ENCODE data around the gene DDX6.
"Not testable (repeated sequence)": the region's sequence is repeated elsewhere in the genome, so short reads cannot be mapped to it uniquely, and the experiment has no call there.

Gene DDX6

GRCh38 chr11:118735203-118735602 lies 55.8 kb downstream of the DDX6 start:
- no peak for DNase-seq

- no peak for DNase-seq
Observed at GRCh38 chr11:118734031-118734430, 56.9 kb downstream of the DDX6 start.

- not testable (repeated sequence) for DNase-seq
Observed at GRCh38 chr11:118729753-118730152, 61.2 kb downstream of the DDX6 start.

GRCh38 chr11:118728112-118728511 lies 62.9 kb downstream of the DDX6 start:
- DNase-seq = not testable (repeated sequence)

GRCh38 chr11:118727721-118728066 lies 63.3 kb downstream of the DDX6 start:
- DNase-seq = not testable (repeated sequence)

- not testable (repeated sequence) for DNase-seq
Observed at GRCh38 chr11:118727001-118727720, 63.8 kb downstream of the DDX6 start.

DNA sequence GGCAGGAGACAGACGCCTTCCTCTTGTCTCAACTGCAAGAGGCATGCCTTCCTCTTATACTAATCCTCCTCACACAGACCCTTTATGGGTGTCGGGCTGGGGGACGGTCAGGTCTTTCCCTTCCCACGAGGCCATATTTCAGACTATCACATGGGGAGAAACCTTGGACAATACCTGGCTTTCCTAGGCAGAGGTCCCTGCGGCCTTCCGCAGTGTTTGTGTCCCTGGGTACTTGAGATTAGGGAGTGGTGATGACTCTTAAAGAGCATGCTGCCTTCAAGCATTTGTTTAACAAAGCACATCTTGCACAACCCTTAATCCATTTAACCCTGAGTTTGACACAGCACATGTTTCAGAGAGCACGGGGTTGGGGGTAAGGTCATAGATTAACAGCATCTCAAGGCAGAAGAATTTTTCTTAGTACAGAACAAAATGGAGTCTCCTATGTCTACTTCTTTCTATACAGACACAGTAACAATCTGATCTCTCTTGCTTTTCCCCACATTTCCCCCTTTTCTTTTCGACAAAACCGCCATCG lies 69.4 kb downstream of the DDX6 start:
- not testable (repeated sequence) for DNase-seq

GRCh38 chr11:118720740-118721139 lies 70.2 kb downstream of the DDX6 start:
- not testable (repeated sequence) for DNase-seq

GRCh38 chr11:118720078-118720477 lies 70.9 kb downstream of the DDX6 start:
- DNase-seq = not testable (repeated sequence)

DNA sequence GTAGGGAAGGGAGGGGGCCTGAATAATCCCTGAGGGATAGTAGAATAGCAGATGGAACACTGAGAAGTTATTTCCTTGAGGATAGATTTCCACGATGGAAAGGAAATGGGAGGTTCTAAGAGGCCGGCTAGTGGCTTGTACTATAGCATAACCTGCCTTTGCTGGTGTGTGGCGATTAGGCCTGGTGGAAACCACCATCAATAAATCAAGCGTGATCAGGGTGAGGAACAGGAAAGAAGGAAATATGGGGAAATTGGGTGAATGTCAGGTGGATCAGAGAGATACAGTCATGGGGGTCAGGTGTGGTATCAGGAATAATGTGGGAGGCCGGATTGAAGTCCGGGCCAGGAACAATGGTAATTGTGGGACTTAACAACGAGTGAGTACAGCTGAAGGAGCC lies 72.4 kb downstream of the DDX6 start:
- DNase-seq = not testable (repeated sequence)

DNA sequence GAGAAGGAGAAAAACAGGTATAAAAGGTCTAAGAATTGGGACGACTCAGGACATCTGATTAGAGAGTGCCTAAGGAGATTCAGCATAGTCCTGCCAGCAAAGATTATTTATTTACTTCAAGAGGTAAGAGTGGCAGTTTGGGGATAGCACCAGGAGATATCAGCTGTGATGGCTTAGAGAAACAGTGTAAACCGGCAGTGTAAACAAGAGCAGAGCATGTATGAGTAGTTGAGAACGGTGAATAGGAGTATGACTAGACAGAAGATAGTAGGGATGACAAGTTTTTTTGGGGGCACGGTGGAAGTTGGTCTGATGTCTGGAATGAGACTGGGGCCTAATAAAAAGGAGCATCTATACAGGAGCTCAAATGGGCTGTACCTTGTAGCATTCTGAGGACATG lies 73.2 kb downstream of the DDX6 start:
- DNase-seq = not testable (repeated sequence)

DNA sequence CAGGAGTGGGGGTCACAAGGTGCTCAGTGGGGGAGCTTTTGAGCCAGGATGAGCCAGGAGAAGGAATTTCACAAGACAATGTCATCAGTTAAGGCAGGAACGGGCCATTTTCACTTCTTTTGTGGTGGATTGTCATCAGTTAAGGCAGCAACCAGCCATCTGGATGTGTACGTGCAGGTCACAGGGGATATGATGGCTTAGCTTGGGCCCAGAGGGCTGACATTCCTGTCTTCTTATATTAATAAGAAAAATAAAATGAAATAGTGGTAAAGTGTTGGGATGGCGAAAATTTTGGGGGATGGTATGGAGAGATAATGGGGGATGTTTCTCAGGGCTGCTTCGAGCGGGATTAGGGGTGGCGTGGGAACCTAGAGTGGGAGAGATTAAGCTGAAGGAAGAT lies 73.7 kb downstream of the DDX6 start:
- not testable (repeated sequence) for DNase-seq

GRCh38 chr11:118715837-118716260 lies 75.1 kb downstream of the DDX6 start:
- DNase-seq = peak; percentile 81

DNA sequence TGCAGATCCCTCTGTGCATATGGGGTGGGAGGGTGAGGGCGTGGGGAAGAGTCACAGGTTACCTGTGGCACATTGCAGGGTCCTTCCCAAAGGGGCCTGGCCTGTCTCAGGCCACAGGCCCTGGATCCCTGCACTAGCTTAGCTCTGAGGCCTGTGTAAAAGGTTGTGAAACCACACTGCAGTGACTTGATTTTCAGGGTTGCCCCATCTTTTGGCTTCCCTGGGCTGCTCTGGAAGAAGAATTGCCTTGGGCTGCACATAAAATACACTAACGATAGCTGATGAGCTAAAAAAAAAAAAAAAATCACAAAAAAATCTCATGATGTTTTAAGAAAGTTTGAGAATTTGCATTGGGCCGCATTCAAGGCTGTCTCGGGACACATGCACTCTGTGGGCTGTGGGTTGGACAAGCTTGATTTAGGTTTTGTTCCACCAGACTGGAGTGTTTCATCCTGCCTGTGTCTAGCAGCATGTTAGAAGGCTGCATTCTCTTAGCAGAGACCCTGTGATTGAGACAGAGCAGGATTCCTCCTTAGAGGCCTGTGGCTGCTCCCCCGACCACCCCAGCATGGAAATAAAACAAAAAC lies 75.6 kb downstream of the DDX6 start:
- peak; percentile 61 for DNase-seq

DNA sequence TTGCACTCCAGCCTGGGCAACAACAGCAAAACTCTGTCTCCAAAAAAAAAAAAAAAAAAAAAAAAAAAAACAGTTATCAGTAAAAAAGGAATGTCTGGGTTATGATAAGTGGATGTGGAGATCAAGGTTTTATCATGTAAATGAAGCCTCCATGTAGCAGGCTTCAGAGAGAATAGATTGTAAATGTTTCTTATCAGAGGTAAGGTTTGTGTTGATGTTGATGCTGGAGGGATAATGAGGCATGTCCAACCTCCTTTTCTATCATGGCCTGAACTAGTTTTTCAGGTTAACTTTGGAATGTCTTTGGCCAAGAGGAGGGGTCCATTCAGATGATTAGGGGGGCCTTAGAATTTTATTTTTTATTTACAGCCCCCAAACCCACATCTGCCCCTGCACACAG lies 76.1 kb downstream of the DDX6 start:
- no peak for DNase-seq

GRCh38 chr11:118714416-118714815 lies 76.5 kb downstream of the DDX6 start:
- DNase-seq = not testable (repeated sequence)

GRCh38 chr11:118708296-118708695 lies 82.7 kb downstream of the DDX6 start:
- DNase-seq = no peak

GRCh38 chr11:118706546-118706825 lies 84.5 kb downstream of the DDX6 start:
- DNase-seq = no peak

GRCh38 chr11:118705791-118706545 lies 85.0 kb downstream of the DDX6 start:
- DNase-seq = peak; percentile 41

DNA sequence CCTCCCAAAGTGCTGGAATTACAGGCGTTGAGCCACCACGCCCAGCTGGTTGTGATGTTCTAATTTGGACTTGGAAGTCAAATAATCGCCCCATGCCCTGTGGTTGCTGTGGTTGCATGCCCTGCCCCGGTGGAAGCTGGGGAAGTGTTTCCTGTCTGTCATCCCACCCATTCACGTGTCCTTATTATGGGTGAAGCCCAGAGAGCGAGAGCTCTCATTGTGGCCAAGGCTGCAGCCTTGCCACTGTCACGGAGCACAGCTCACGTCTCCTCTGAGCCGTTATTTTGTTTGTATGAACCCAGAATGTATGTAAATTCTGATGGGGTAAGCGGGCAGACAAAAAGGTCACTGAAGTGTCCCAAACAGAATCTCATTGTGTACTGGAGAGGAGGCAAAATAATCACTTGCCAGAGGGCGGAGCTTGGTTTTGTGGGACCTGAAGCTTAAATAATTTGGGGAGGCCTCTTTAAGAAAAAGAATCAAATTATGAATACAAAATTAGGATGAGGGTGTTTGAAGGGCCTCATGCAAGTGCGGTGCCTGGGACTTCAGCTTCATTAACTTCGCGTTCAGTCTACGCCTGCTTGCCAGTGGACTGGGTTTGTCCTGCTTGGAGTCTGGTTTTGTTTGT lies 85.7 kb downstream of the DDX6 start:
- no peak for DNase-seq

DNA sequence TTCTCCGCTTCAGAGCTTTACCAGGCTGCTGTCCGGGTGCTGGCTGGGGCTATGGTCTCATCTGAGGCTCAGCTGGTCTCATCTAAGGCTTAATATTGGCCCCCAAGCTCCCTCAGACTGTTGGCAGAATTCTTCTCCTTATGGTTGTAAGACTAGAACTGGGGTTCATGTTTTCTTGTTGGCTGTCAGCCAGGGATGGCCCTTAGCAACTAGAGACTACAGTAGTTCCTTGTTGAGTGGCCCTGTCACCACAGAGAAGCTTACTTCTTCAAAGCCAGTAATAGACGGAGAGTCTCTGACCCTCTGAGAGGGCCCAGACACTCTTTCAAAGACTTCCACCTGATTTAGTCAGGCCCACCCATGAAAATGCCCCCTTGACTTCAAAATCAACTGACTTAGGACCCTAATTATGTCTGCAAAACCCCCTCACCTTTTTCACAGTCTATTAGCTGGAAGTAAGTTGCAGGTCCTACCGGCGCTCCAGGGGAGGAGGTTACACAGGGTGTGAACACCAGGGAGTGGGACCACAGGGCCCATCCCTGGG lies 87.3 kb downstream of the DDX6 start:
- peak; percentile 17 for DNase-seq

DNA sequence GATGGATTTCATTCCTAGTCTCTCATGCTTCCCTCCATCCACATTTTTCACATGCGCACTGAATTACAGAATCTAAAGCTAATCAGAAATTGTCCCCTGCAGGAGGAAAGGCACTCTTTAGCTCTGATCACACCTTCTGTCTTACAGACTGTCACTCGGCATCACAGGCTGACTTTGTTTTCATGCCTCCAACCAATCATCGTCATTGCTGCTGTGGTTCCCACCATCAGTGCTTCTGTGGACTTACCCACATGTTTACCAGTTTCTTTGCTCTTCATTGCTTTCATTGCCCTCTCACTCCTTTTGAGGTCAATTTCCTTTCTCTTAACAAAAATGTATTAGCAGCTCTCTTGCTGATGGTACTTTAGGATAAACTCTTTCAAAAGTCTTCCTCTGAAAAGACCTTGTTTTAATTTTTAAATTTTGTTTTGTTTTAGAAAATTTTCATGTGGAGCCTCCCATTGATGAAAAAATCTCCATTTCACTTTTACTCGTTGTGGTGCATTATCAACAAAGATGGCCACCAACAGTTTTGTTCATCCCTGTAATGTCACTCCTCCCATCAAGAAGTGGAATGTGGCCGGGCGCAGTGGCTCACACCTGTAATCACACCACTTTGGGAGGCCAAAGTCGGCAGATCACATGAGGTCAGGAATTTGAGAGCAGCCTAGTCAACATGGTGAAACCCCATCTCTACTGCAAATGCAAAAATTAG lies 91.3 kb downstream of the DDX6 start:
- no peak for DNase-seq

All from NCI-H69 (cell line).